ENCODE data around the gene PTPRM.
A peak's percentile ranks its signal among the peaks of the same experiment; 100 is the strongest.
"Not testable (repeated sequence)": the region's sequence is repeated elsewhere in the genome, so short reads cannot be mapped to it uniquely, and the experiment has no call there.

PTPRM gene

GRCh38 chr18:8413751-8414150 lies 846.6 kb downstream of the PTPRM start:
- no peak for DNase-seq

DNA sequence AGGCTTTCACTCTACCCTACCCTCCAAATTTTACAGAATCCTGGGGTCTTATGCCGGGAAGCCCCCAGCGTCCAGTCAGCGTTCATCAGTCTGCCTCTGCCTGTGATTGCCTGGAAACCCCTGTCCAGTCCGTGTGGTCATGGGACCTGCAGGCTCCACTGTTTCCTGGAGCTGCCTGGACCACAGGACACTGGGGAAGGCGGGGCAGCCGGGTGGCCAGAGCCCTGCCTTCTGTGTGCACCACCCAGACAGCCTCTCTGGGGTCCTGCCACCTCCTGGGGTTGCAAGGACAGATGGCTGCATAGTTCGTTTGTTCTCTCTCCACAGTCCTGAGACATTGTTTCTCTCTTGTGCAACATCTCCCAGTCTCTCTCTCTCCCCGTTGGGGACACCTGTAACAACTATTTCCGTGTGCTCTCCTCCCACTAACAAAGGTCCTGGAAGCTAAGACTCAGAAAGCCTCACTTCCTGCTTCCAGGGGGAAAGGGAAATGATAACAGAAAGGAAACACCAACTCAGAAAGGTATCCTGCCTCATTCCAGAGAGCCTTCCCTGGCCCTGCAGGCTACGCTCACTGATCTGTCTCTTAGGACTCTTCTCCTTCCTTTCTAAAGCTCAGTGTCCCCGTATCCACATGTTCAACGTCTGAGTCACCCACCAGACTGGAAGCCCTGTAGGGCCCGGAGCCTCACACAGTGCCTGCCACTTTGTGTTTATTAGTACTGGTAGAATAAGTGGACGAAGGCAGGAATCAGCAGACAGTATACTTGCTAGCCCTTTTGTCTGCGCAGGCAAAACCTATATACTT lies 849.3 kb downstream of the PTPRM start:
- no peak for DNase-seq

GRCh38 chr18:8422391-8422790 lies 855.3 kb downstream of the PTPRM start:
- no peak for DNase-seq

DNA sequence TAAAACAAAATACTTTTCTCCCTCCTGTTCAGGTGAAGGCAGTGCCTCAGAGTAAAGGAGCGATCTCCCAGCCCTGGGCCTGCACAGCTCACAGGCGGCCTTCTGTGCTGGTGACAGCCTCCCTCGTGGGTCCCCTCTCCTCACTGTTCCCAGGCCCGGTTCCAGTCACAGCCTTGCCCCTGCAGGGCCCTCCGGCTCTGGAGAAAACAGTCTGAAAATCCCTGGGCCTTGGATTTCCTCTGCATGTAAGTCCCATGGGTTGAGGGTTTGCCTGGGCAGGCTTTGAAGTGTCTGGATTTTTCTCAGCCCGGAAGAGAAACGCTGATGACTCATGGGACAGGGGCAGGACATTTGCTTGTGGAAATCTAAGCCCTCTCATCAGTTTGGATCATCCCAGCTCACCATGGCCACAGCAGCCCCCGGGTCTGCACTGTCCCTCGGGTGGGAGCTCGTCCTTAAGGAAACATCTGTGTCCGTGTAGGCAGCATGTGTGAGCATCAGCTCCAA lies 856.0 kb downstream of the PTPRM start:
- DNase-seq: no peak

DNA sequence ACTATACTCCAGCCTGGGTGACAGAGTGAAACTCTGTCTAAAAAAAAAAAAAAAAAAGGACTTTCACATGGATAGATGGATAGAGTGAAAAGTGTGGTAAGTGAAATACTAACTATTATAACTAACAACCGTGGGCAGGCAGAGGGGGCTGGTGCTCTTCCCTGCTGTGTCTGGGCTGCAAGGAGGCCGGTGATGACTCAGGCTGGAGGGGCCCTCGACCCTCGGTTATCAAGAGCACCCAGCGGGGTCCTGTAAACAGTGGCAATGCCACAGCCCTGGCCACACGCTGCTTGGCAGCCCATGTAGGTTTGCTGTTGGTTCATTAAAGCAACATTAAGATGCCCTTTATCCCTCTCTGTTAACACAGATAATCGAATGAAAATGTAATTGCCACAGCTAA lies 857.4 kb downstream of the PTPRM start:
- no peak for DNase-seq

GRCh38 chr18:8424917-8425725 lies 858.0 kb downstream of the PTPRM start:
- DNase-seq: no peak

- peak; percentile 29 for DNase-seq
These were observed 859.3 kb downstream of the PTPRM start for GRCh38 chr18:8426401-8426800.

- DNase-seq: no peak
These were observed 860.2 kb downstream of the PTPRM start for GRCh38 chr18:8427339-8427738.

DNA sequence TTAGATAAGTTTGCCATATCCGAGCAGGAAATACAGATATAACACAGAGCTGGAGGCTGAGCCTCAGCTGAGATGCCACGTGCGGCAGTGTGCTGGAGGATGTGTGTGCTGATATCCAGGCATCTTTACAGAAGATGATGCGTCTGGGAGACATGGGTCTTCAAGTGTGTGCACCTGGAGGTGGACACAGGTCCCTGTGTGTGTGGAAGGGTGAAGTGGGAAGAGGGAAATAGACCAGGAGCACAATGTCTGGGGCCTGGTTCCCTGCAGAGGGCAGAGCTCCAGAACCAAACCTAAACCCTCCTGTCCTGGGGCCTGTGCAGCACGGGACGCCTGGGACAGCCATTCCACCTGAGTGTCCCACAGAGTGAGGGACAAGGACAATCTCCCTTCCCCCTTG lies 861.8 kb downstream of the PTPRM start:
- DNase-seq: no peak

DNA sequence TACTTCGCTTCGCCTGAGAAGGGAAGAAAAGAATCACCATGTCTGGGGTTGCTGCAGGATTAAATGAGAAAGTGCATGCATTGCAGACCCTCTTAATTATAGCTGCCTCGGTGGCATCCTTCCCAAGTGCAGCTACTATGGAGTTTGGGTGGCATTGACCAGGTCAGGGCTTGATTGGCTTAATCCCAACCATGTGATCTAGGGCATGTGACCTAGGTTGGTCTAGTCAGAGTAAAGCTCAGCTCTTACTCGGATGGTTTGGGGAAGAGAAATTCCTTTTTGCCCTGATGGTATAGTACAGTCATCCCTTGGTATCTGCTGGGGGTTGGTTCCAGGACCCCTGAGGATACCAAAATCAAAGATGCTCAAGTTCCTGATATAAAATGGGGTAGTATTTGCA lies 863.9 kb downstream of the PTPRM start:
- DNase-seq: no peak

DNA sequence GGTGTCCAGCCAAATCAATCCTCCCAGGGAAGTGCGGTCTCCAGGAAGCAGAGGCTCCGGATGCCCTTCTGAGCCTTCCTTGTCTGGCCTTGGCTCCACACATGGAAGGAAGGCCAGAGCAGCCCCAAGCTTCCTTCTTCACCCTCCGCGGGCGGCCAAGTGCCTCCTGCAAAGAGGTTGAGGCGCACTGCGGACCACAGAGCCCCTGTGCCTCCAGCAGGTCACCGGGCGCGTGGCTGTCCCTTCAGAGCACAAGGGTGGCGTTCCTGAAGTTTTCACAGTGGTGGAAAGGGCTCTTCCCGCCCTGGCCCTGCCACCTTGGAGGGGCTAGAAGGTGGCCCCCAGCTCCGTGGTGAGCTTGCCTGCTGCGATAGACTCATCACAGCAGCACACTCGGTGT lies 866.2 kb downstream of the PTPRM start:
- DNase-seq: no peak

- DNase-seq: no peak
These were observed 866.7 kb downstream of the PTPRM start for GRCh38 chr18:8433771-8434170.

- DNase-seq: no peak
These were observed 868.3 kb downstream of the PTPRM start for GRCh38 chr18:8435376-8435775.

DNA sequence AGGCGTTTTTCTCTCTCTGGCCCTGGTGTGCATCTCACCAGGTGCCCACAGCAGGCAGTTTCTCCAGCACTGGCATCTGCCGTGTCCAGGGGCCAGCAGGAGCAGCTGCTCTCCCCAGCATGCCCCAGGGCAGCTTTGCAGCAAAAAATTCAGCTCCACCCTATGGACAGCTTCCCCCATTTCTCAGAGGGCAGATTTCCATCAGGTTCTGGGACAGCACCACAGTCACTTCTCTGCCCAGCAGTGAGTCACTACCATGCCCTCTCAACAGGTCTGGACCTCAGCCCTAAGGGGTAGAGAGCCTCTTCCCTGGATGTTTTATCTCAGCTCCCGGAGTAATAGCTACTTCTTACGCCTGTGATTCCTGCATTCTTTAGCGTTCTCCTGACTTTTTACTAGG lies 871.9 kb downstream of the PTPRM start:
- DNase-seq: no peak

GRCh38 chr18:8443505-8443904 lies 876.4 kb downstream of the PTPRM start:
- DNase-seq: no peak

DNA sequence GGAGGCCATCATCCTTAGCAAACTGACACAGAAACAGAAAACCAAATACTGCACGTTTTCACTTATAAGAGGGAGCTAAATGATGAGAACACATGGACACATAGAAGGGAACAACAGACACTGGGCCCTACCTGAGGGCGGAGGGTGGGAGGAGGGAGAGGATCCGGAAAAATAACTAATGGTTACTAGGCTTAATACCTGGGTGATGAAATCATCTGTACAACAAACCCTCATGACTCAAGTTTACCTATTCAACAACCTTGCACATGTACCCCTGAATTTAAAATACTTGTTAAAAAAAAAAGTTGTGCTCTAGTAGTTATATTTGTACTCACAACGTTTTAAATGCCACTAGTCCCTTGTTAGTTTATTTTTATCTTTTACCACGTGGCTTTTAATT lies 879.8 kb downstream of the PTPRM start:
- not testable (repeated sequence) for DNase-seq

GRCh38 chr18:8448130-8448529 lies 881.0 kb downstream of the PTPRM start:
- no peak for DNase-seq

- peak; percentile 4 for DNase-seq
These were observed 882.9 kb downstream of the PTPRM start for GRCh38 chr18:8450013-8450412.

DNA sequence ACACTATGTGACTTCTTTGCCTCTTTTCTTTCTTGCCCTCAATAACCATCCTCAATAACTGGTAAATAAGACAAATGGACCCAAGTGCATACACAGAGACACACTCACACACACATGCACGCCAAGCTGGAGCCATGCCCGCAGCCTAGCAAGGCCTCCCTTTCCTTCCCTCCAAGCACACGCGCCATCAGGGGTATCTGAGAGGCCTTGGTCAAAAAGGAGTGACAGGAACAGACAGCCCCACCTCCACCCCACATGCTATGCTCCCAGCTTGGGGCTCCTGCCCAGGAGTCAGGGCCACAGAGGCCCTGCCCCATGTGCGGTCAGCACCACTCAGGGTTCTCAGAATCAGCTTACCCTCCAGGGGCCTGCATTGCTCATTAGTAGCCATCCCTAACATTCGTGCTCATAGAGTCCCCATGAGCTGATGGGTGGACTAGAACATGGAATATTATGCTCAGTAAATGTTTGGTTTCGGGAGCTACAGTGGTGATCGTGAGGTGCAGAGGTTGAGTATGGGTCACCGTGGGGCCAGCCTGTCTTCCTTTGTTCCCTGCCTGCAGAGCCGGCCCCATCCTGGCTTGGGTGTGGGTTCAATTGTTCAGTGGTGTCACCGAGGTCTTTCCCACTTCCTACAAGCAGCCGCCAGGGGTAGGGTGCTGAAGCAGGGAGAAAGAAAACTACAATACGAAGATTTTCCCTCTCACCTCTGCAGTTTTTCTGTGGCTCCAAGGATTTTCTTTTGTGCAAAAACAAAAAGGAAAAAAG lies 884.0 kb downstream of the PTPRM start:
- DNase-seq: no peak

GRCh38 chr18:8453528-8453927 lies 886.4 kb downstream of the PTPRM start:
- DNase-seq: no peak

DNA sequence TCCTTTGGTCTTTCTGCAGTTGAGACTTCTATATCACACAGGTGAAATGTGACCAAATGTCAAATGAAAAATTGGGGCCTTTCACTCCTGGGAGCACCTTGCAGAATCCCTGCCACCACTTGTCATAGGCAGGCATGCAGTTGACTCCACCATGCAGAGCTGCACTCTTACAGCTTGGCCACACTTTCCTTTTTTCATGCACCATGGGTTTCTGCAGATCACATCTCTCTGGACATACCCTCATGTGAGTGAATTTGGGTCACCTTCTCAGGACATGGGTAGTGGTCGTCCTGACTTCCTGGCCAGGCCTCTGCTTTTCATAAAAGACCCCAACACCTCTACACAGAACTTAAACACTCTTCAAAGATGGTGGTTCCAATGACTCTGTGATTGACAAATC lies 887.0 kb downstream of the PTPRM start:
- DNase-seq: no peak

DNA sequence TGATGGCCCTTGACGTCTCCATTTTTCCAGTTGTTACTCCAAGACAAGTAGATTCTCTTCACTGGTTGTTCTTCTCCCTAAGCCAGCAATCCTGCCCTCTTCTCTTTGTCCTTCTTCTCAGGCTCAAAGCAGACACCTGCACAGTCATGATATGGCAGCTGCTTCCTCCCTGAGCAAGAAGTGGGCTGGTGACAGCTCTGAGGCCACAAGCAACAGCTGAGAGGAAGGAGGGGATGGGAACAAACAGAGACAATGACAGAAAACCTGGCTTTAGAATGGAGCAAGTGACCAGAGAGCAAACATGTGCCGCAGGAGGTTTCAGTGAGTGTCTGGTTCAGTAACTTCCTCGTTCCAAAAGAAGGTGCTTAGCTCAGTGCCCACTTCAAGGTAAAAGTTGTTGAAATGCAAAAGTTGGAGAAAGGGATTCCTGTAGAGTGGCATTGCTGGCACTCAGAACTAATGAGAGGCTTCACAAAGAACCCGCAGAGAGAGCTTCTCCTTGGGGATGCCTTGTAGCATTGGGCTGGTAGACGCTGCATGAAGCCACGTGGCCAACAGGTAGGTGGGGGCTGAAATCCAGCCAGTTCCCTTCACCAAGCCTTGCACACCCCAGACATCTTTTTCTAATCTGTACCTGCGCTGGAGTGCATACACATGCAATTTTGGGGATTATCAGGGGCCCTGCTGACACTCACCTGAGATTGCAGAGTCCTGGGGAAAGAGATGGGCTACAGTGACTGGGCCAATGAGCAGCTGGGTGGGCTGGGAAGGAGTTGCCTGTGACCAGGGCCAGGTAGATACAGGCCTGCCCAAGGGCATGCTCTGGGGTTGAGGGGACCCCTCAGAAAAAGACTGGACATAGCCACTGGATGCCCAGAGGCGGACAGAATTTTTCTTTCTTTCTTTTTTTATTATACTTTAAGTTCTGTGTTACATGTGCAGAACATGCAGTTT lies 888.8 kb downstream of the PTPRM start:
- DNase-seq: no peak

All from hematopoietic multipotent progenitor cell treated with erythropoietin and hydrocortisone succinate and interleukin-3 and kit ligand, for 6 days (in vitro differentiated cells).